Nephron (organoid): ENCODE data around the gene DAD1.

Experiments used
- H3K27ac Mint-ChIP-seq, 3 experiments: 2 replicates each; pipeline ENCODE4 v1.8.0; 2020; ENCODE audit warnings: mixed read lengths in 3 of 3, mild to moderate bottlenecking in 2 of 3, moderate library complexity in 1 of 3
- H3K27me3 Mint-ChIP-seq: 2 replicates; pipeline ENCODE4 v1.8.0; 2021; ENCODE audit warnings: low read depth, mild to moderate bottlenecking, moderate library complexity, mixed read lengths
- H3K36me3 Mint-ChIP-seq: 2 replicates; pipeline ENCODE4 v1.8.0; 2020; ENCODE audit warnings: low read depth, mixed read lengths
- H3K4me1 Mint-ChIP-seq: 2 replicates; pipeline ENCODE4 v1.8.0; 2020; ENCODE audit warnings: mixed read lengths
- H3K4me3 Mint-ChIP-seq, 3 experiments: 2 replicates each; pipeline ENCODE4 v1.8.0; 2020; ENCODE audit warnings: mild to moderate bottlenecking in 3 of 3, mixed read lengths in 3 of 3, moderate library complexity in 2 of 3
- H3K9me3 Mint-ChIP-seq: 2 replicates; pipeline ENCODE4 v1.8.0; 2020; ENCODE audit warnings: mixed read lengths
- CTCF ChIP-seq, 3 experiments: fragments of 200-600 bp; sonication (generic); IDR thresholded peaks; one replicate each; pipeline ENCODE4 v1.5.0; 2021; ENCODE audit warnings: antibody characterized with exemption in 3 of 3; ENCODE audit not compliant: unreplicated experiment in 3 of 3

DAD1 gene

GRCh38 chr14:22565391-22565945 lies 23.6 kb downstream of the DAD1 start:
- Mint-ChIP-seq H3K9me3 (no peaks in the 10 kb centered on the region), H3K27ac (peak overlapping the region; percentile 71 to 94 (median 86)), H3K4me3 (no peak overlapping the region), H3K4me1 (peaks cover 38% of the 10 kb centered on the region), H3K27me3 (no peaks in the 10 kb centered on the region), H3K36me3 (peaks cover 37% of the 10 kb centered on the region)
- no peak for TF ChIP-seq CTCF (IDR thresholded peaks at IDR 0.05; ENCODE audit: unreplicated experiment in 3 of 3)

DNA sequence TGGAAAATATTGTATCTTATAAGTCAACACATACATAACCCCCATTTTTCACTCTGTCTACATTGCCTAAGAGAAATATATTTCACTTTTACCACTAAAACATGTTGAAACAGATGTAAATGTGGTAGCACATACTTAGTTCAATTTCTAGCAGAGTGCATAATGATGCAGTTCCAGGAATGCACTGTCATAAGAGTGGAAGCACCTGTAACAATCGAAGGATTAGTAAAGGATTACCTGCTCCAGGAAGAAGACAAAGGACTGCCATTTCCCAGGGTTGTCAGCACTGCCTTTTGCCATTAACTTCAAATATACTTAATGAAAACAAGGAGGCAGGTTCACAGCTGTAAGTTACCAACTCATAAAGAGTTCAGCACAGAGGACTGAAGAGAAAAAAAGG lies 24.6 kb downstream of the DAD1 start:
- Mint-ChIP-seq H3K9me3 (no peaks in the 10 kb centered on the region), H3K4me3 (no peak overlapping the region), H3K36me3 (peaks cover 33% of the 10 kb centered on the region), H3K27me3 (no peaks in the 10 kb centered on the region), H3K4me1 (peaks cover 33% of the 10 kb centered on the region), H3K27ac (peak overlapping the region; percentile 71 to 94 (median 86))
- no peak for TF ChIP-seq CTCF (IDR thresholded peaks at IDR 0.05; ENCODE audit: unreplicated experiment in 3 of 3)

- peaks cover 29% of the 10 kb centered on the region for H3K36me3 Mint-ChIP-seq
- H3K27ac Mint-ChIP-seq, result peak overlapping the region in 2 of 3 experiments; percentile 86 to 94
- TF ChIP-seq CTCF (IDR thresholded peaks at IDR 0.05; ENCODE audit: unreplicated experiment in 3 of 3), result no peak
- no peaks in the 10 kb centered on the region for H3K27me3 Mint-ChIP-seq
- H3K9me3 Mint-ChIP-seq, result no peaks in the 10 kb centered on the region
- peaks cover 33% of the 10 kb centered on the region for H3K4me1 Mint-ChIP-seq
- no peak overlapping the region for H3K4me3 Mint-ChIP-seq
Measured at GRCh38 chr14:22563987-22564386, 25.0 kb downstream of the DAD1 start.

DNA sequence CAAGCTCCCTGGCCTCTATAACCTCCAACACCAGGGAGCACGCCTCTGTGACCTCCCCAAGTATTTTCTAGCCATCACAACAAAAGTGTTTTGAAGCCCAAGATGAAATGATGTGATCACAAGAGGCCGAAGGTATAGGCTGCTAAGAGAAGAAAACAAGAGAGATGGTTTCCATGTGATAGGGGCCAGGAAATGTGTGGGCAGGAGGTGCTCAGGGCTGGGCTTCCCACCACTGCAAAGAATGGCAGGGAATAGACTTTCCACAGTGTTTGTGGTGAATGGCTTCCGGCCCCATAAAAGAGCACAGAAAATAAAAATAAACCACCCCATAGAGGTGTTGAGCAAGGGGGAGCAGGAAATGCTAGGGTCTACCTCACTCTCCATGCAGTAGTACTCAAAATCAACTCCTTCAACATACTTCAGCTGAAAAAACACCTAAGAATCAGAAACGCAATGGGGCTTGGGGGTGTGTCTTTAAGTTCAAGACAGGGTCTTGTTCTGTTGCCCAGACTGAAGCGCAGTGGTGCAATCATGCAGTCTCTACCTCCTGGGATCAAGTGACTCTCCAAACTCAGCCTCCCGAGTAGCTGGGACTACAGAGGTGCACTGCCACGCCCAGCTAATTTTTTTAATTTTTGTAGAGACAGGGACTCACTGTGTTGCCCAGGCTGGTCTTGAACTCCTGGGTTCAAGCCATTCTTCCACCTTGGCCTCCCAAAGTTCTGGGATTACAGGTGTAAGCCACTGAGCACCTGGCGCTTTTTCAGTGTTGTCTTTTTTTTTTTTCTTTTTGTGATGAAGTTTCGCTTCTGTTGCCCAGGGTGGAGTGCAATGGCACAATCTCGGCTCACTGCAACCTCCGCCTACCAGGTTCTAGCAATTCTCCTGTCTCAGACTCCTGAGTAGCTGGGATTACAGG lies 27.1 kb downstream of the DAD1 start:
- H3K4me3 Mint-ChIP-seq, result no peak overlapping the region
- H3K4me1 Mint-ChIP-seq, result peaks cover 38% of the 10 kb centered on the region
- peaks cover under 1% of the 10 kb centered on the region for H3K27me3 Mint-ChIP-seq
- no peaks in the 10 kb centered on the region for H3K9me3 Mint-ChIP-seq
- H3K36me3 Mint-ChIP-seq, result peaks cover 21% of the 10 kb centered on the region
- TF ChIP-seq CTCF (IDR thresholded peaks at IDR 0.05; ENCODE audit: unreplicated experiment in 3 of 3), result no peak
- H3K27ac Mint-ChIP-seq, result peak overlapping the region; percentile 18 to 89 (median 81)

DNA sequence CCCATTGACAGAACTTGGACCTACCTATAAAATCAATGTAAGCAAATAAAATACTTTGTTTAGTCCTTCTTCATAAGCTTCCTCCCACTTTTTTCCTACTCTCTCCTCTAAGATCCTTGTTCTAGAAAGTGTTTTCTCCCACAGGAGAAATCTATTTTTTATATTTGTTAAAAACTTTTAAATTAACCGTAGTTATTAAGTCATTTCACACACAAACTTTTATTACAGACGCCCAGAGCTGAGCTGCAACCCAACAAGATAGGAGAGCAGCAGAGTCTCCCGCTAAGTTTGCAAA lies 27.7 kb downstream of the DAD1 start:
- no peak overlapping the region for H3K4me3 Mint-ChIP-seq
- H3K27ac Mint-ChIP-seq, result peak overlapping the region; percentile 18 to 89 (median 81)
- H3K9me3 Mint-ChIP-seq, result no peaks in the 10 kb centered on the region
- TF ChIP-seq CTCF (IDR thresholded peaks at IDR 0.05; ENCODE audit: unreplicated experiment in 3 of 3), result no peak
- H3K36me3 Mint-ChIP-seq, result peaks cover 21% of the 10 kb centered on the region
- H3K27me3 Mint-ChIP-seq, result peaks cover 3% of the 10 kb centered on the region
- H3K4me1 Mint-ChIP-seq, result peaks cover 38% of the 10 kb centered on the region
